Caco-2 (cell line): ENCODE data around the gene STAC3. TPM values are rescaled to one million over a fixed set of nuclear protein-coding genes. Genes with fewer than 3 reads are reported as not detected.

Experiments used
- BruUV-seq: library from RNA; stranded (reverse); fragments of 400-500 nt; replicated peaks from 2 replicates; lab custom pipeline; 2021; lab: Mats Ljungman, UMichigan
- CTCF ChIA-PET: fragments of 300-600 bp; sonication (Branson Sonifier 250); formaldehyde crosslinking; loops from one replicate; lab custom pipeline; 2022; ENCODE audit warnings: antibody characterized with exemption; lab: Charles Lee
- POLR2A ChIA-PET: fragments of 300-600 bp; sonication (Branson Sonifier 250); formaldehyde crosslinking; loops from one replicate; lab custom pipeline; 2022; ENCODE audit warnings: antibody characterized with exemption; lab: Charles Lee
- DNase-seq, 2 experiments: peaks; one replicate each; pipeline versions ENCODE4 v3.0.0 to v3.0.0-alpha.2; 2020 to 2022
- H3K27me3 ChIP-seq: replicated peaks from 2 replicates; pipeline ENCODE4 v1.6.0; 2011; ENCODE audit warnings: low read length; ENCODE audit not compliant: control insufficient read depth, insufficient read depth
- H3K36me3 ChIP-seq: 2 replicates; pipeline ENCODE4 v1.5.1; 2011; ENCODE audit warnings: low read length; ENCODE audit not compliant: control insufficient read depth, insufficient read depth
- H3K4me1 ChIP-seq: fragments of 250-450 bp; sonication (Bioruptor Pico); 2 replicates; pipeline ENCODE4 v1.5.1; 2020; ENCODE audit warnings: mild to moderate bottlenecking
- H3K4me3 ChIP-seq: 2 replicates; pipeline ENCODE4 v1.5.1; 2011; ENCODE audit warnings: low read depth, mild to moderate bottlenecking, control low read depth, low read length
- H3K9me3 ChIP-seq: fragments of 250-450 bp; sonication (Bioruptor Pico); 2 replicates; pipeline ENCODE4 v1.5.1; 2020; ENCODE audit warnings: mild to moderate bottlenecking, moderate library complexity
- H3K27ac Mint-ChIP-seq: one replicate; pipeline ENCODE4 v1.8.0; 2022; ENCODE audit warnings: mixed read lengths; ENCODE audit not compliant: unreplicated experiment
- H3K27me3 Mint-ChIP-seq: one replicate; pipeline ENCODE4 v1.8.0; 2022; ENCODE audit warnings: mixed read lengths; ENCODE audit not compliant: insufficient read depth, unreplicated experiment
- H3K36me3 Mint-ChIP-seq: one replicate; pipeline ENCODE4 v1.8.0; 2022; ENCODE audit warnings: mild to moderate bottlenecking, mixed read lengths; ENCODE audit not compliant: insufficient read depth, unreplicated experiment
- H3K4me1 Mint-ChIP-seq: one replicate; pipeline ENCODE4 v1.8.0; 2022; ENCODE audit warnings: low read depth, mixed read lengths; ENCODE audit not compliant: unreplicated experiment
- H3K4me3 Mint-ChIP-seq: one replicate; pipeline ENCODE4 v1.8.0; 2022; ENCODE audit warnings: mild to moderate bottlenecking, moderate library complexity, mixed read lengths; ENCODE audit not compliant: unreplicated experiment
- H3K9me3 Mint-ChIP-seq: one replicate; pipeline ENCODE4 v1.8.0; 2022; ENCODE audit warnings: mixed read lengths; ENCODE audit not compliant: unreplicated experiment
- CTCF ChIP-seq, 2 experiments: fragments of 200-600 bp in 1 of 2; IDR thresholded peaks; 1 replicate in 1 of 2; 2 replicates in 1 of 2; pipeline versions ENCODE4 v1.5.1 to v1.8.0; 2011 to 2022; ENCODE audit warnings: antibody characterized with exemption in 1 of 2, control low read depth in 1 of 2, inconsistent platforms in 1 of 2, low read depth in 1 of 2, low read length in 1 of 2, mild to moderate bottlenecking in 1 of 2, moderate library complexity in 1 of 2; ENCODE audit not compliant: insufficient read depth in 1 of 2, severe bottlenecking in 1 of 2, unreplicated experiment in 1 of 2
- intact Hi-C: fragments of 100-400 bp; cut with micrococcal nuclease; formaldehyde crosslinking; loops from one replicate; pipeline ENCODE4 v1.10.0; 2022; ENCODE audit not compliant: unreplicated experiment
- total RNA-seq: library from RNA; stranded (reverse); gene quantifications from 2 replicates; pipeline ENCODE4 v1.2.3, GENCODE V29; 2022

STAC3 gene
- total RNA-seq, 1 experiment from 2014 or later = 0.70 TPM

- H3K4me1 ChIP-seq = peaks cover 19% of the 10 kb centered on the region
- no TSS peak for BruUV-seq
These were observed 12.0 kb downstream of the STAC3 start for GRCh38 chr12:57238854-57239554.

DNA sequence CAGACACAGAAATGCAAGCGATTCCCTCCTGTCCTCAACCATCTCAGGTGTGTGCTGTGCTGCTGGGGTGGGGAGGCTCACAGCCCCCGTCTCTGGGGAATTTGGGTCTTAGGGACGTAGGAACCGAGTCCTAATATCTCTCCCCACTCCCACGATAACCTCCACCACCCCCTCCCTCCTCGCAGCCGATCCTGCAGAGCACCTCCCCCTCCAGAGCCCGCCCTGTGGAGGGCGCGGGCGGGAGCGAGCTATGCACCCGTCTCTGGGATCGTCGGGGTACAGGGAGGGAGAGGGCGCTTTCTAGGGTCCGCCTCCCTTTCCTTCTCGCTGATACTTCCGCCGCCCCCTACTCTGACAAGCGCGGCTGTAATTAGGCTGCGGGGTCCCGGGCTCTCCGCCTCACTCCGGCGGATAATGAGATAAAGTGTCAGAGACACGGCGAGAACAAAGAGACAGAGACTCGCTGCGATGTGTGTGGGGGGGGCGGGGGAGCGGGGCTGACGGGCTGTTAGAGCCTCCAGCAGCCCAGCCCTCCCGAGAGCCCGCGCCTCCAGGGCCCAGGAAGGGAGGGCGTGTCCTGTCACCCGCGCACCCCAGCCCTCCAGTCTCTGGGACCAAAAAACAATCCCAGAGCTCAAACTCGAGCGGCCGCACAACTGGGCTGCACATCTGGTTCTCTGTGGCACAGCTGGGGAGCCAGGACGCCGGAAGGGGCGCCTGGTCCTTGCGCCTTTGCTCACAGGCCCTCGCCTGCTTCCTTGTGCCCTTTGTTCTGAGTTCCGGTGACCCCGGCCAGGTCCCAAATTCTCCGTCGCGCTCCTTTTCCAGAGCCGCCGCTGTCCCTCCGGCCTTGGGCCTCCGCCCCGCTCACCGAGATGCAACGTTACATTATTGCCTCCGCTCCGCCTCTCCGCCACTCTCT, 12.8 kb downstream of the STAC3 start:
- Mint-ChIP-seq H3K27me3 (peaks cover 7% of the 10 kb centered on the region), H3K4me3 (peak overlapping the region; percentile 79), H3K4me1 (peaks cover 43% of the 10 kb centered on the region), H3K27ac (peak overlapping the region; percentile 83), H3K9me3 (no peaks in the 10 kb centered on the region), H3K36me3 (peaks cover 84% of the 10 kb centered on the region)
- DNase-seq = peak in 1 of 2 experiments; percentile 40
- intact Hi-C loops = loop anchor here (1.0 to 2.0 kb wide), 3 partner anchors 9 to 61 kb away; partner anchors contain the start of gene SHMT2
- POLR2A ChIA-PET = interaction anchor here (0.5 to 3.3 kb wide), 3 partner anchors 8 to 110 kb away, joined by 3 to 36 read pairs (median 9); partner anchors contain the start of genes LRP1 and SHMT2
- Histone ChIP-seq H3K9me3 (no peaks in the 10 kb centered on the region), H3K4me1 (peaks cover 19% of the 10 kb centered on the region), H3K4me3 (peak overlapping the region; percentile 43), H3K36me3 (no peaks in the 10 kb centered on the region), H3K27me3 (peaks cover 7% of the 10 kb centered on the region)
- CTCF ChIA-PET = interaction anchor here (0.7 to 6.4 kb wide), 8 partner anchors 8 to 169 kb away, joined by 3 to 80 read pairs (median 8); partner anchors contain the start of genes NXPH4, SHMT2 and STAC3
- no peak for TF ChIP-seq CTCF (IDR thresholded peaks at IDR 0.05; ENCODE audit: insufficient read depth in 1 of 2, low read depth in 1 of 2, low read length in 1 of 2, severe bottlenecking in 1 of 2, unreplicated experiment in 1 of 2)
- BruUV-seq = no TSS peak

More at GRCh38 chr12:57238854-57239554, 12.0 kb downstream of the STAC3 start:
- ChIA-PET CTCF (interaction anchor here (0.8 to 6.4 kb wide), 7 partner anchors 9 to 170 kb away, joined by 3 to 80 read pairs (median 8); partner anchors contain the start of genes NXPH4, SHMT2 and STAC3), POLR2A (interaction anchor here (0.6 to 3.3 kb wide), 4 partner anchors 9 to 1161 kb away, joined by 3 to 36 read pairs (median 5); partner anchors contain the start of gene SHMT2)
- H3K9me3 Mint-ChIP-seq = no peaks in the 10 kb centered on the region
- Histone ChIP-seq H3K9me3 (no peaks in the 10 kb centered on the region), H3K4me3 (peak overlapping the region; percentile 43), H3K27me3 (peaks cover 7% of the 10 kb centered on the region), H3K36me3 (no peaks in the 10 kb centered on the region)
- H3K4me1 Mint-ChIP-seq = peaks cover 43% of the 10 kb centered on the region
- intact Hi-C loops = loop anchor here (1.0 kb wide), 2 partner anchors 10 to 25 kb away; partner anchors contain the start of gene SHMT2
- peak; percentile 100 for TF ChIP-seq CTCF (IDR thresholded peaks at IDR 0.05; ENCODE audit: insufficient read depth in 1 of 2, low read depth in 1 of 2, low read length in 1 of 2, severe bottlenecking in 1 of 2, unreplicated experiment in 1 of 2)
- peaks cover 76% of the 10 kb centered on the region for H3K36me3 Mint-ChIP-seq
- peak overlapping the region; percentile 79 for H3K4me3 Mint-ChIP-seq
- DNase-seq = peak; percentile 78 to 92
- peak overlapping the region; percentile 83 for H3K27ac Mint-ChIP-seq
- H3K27me3 Mint-ChIP-seq = peaks cover 7% of the 10 kb centered on the region
